Activated T-cell treated with anti-CD3 and anti-CD28 coated beads, Interleukin-2, amount 50 U/mL, for 1 hour (primary cell): ENCODE measurements around the gene CHN2.
"Not testable (repeated sequence)": the region's sequence is repeated elsewhere in the genome, so short reads cannot be mapped to it uniquely, and the experiment has no call there.

Experiments used
- DNase-seq: peaks from one replicate; pipeline ENCODE4 v3.0.0-alpha.2; 2020

CHN2 gene

GRCh38 chr7:29190349-29191045, 4.1 kb upstream of the CHN2 start:
- DNase-seq = no peak

GRCh38 chr7:29192323-29192722, 2.3 kb upstream of the CHN2 start:
- DNase-seq = no peak

GRCh38 chr7:29192811-29193210, 1.8 kb upstream of the CHN2 start:
- no peak for DNase-seq

DNA sequence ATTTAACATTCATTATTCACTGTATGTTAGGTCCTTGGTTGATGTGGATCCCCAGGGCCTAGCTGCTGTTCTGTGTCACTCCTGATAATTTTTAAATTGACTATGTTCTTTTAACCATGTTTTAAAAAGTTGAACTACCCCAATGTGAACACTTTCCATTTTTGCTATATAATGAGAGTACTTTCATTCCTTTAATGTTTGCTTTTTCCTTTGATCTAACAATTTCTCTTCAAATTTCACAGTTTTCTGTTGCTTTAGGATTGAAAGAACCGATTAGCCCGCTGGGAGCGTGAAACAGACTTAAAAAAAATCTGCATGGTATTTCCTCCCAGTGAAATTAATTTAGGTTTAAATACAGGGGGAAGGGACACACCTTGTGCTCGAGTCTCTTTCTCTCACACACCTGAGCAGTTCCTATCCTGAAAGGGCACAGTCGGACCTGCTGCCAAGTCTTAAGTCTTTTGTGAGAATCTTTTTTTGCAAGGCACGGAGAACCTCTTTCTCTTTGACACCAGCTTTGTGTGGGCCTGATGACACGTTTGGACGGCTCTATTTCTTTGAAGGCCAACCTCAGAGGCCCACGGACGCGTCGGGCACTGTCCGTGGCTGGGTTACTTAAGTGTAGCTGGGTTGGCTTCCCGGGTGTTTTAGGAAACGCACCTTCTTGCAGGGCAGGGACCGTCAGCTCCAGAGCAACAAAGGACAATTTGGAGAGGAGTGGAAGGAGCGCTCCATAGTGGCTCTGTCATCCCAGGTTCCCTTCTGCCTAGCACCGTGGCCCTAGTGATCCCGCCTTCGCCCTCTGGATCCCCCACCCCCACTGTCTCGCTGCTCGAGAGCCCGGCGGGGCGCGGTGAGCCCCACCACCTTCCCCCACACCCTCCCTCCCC, 1.0 kb upstream of the CHN2 start:
- DNase-seq = no peak

- DNase-seq = no peak
Observed at GRCh38 chr7:29194206-29194593, 375 bp upstream of the CHN2 start.

GRCh38 chr7:29196191-29196590, 1.6 kb downstream of the CHN2 start:
- no peak for DNase-seq

GRCh38 chr7:29196971-29197595, 2.5 kb downstream of the CHN2 start:
- DNase-seq = no peak

- no peak for DNase-seq
Observed at GRCh38 chr7:29197916-29198315, 3.3 kb downstream of the CHN2 start.

GRCh38 chr7:29199776-29200175, 5.2 kb downstream of the CHN2 start:
- DNase-seq = no peak

DNA sequence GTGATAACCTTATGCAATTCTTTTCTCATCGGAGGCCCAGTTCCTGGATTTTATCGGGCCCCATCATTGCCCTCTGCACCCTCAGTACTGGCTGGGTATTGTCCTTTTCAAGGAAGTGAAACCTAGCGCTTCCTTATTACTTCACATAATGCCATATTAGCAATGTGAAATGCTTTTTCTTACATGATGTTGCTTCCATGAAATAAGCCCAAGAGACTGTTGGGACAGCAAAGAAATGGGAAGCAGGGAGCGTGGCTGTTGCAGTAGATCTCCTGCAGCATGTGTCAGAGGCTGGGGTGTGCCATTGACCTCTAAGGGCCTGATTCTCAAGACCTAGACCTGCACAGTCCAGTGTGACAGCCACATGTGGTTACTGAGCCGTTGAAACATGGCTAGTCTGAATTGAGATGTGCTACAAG, 8.1 kb downstream of the CHN2 start:
- no peak for DNase-seq

GRCh38 chr7:29204491-29205272, 10.1 kb downstream of the CHN2 start:
- DNase-seq = no peak

- no peak for DNase-seq
Observed at GRCh38 chr7:29207162-29207801, 12.7 kb downstream of the CHN2 start.

DNA sequence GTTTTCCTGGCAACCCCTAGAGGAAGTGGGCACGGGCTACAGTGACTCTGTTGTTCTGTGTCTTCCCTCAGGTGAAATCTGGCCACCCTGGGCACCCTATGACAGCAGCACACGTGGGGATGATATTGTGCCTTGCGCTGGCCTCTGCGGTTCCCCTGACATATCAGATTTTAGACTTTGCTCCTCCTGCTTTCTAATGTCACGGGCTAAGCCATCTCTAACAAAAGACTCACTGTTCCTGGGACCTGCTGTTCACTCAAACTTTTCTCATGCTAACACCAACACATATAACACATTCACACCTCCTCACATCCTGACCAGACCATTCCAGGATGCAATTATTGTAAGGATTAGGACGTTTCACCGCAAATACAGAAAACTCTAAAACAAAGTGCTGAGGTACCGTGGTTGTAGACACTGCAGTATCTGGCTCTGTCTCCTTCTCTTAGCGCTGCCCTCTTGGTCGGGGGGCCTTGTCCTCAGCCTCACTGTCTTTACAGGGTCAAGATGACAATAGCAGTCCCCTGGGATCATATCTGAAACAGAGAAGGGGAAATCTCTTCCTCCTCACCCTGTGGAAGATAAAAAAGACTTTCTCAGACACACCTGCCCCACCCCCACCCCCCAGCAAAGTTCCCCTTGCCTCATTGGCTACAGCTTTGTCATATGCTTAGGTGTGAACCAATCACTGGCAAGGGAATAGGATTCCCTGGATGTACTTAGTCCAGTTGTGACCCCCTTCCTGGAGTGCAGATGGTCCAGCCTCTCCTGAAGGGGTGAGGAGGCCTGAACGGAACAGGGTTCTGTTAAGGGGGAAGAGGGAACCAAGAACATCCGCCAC, 14.1 kb downstream of the CHN2 start:
- no peak for DNase-seq

- DNase-seq = no peak
Observed at GRCh38 chr7:29209745-29210144, 15.2 kb downstream of the CHN2 start.

DNA sequence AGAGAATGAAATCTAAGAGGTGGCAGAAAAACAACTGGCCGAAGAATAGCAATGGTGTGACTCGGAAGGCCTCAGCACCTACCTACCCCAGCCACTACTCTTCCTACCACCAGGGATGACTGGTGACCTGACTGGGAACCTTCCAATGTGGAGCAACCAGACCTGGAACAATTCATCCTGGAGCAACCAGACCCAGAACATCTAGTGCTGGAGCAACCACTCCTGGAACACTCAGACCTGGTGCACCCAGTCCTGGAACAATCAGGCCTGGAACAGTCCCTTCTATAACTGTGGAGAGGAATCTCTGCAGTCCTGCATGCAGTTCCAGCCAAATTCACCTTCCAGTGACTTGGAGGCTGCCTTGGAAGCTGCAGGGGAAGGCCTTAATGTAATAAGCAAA, 18.2 kb downstream of the CHN2 start:
- not testable (repeated sequence) for DNase-seq

GRCh38 chr7:29214056-29214455, 19.5 kb downstream of the CHN2 start:
- DNase-seq = no peak

GRCh38 chr7:29214816-29215215, 20.2 kb downstream of the CHN2 start:
- no peak for DNase-seq

GRCh38 chr7:29216128-29216527, 21.6 kb downstream of the CHN2 start:
- DNase-seq = no peak

- DNase-seq = no peak
Observed at GRCh38 chr7:29217113-29217512, 22.5 kb downstream of the CHN2 start.

DNA sequence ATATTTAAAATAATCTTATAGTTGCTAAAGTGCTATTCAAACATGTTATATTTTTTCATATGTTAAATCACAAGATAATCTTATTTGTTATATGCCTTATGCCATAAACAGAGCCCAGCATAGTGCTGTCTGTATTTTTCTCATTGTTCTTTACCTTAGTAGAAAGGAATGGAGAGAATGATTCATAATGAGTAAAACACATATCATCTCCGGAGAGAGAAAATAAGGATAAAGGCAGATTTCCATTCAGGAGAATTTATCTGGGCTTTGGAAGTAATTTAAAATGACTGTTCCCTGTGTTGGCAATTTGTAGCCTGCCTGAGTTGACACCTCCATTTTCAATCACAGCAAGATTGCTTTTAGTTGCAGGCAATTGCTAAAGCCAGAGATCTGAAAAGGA, 30.2 kb downstream of the CHN2 start:
- DNase-seq = no peak

DNA sequence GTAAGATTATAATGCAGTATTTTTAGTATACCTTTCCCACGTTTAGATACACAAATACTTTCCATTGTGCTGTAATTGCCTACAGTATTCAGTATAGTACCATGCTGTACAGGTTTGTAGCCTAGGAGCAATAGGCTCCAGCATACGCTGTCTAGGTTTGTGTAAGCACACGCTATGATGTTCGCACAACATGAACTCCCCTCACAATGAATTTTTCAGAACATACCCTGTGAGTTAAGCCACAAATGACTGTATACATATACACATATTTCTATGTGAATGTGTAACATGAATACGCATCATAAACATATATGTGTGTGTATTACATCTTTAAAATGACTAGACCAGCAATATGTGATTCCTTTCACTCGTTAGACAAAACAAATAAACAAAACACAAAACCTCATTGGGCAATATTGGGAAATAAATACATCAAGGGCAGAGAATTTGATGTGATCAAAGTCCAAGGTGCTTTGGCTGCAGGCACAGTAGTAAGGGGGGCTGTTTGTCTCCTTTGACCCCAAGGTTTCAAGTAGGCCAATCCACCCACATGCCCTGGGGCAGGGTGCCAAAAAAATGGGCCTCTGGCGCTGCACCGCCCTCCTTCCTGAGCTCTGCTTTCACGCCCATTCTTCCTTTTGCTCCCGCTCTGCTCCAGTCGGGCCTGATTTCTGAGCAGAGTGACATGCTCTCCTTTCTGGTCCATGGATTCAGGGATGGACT, 33.9 kb downstream of the CHN2 start:
- DNase-seq = no peak
